Smooth muscle cell (in vitro differentiated cells): ENCODE data around the gene UBASH3A. TPM values are rescaled to one million over a fixed set of nuclear protein-coding genes. Genes with fewer than 3 reads are reported as not detected.

Experiments
- DNase-seq: peaks from one replicate; lab custom pipeline; 2025; ENCODE audit not compliant: unreplicated experiment; lab: John Stamatoyannopoulos, UW
- H2AFZ ChIP-seq: fragments of 200-600 bp; sonication (generic); 2 replicates; pipeline ENCODE4 v1.6.0; 2016; ENCODE audit warnings: antibody characterized with exemption, low read depth, mild to moderate bottlenecking
- H3F3A ChIP-seq: fragments of 200-600 bp; sonication (generic); 2 replicates; pipeline ENCODE4 v1.6.0; 2017; ENCODE audit warnings: antibody characterized with exemption, low read depth
- H3K27ac ChIP-seq: fragments of 200-600 bp; sonication (generic); 2 replicates; pipeline ENCODE4 v1.5.1; 2016; ENCODE audit warnings: low read depth, mild to moderate bottlenecking
- H3K27me3 ChIP-seq: fragments of 200-600 bp; sonication (generic); 2 replicates; pipeline ENCODE4 v1.6.1; 2016; ENCODE audit warnings: low read depth, mild to moderate bottlenecking
- H3K36me3 ChIP-seq: fragments of 200-600 bp; sonication (generic); 2 replicates; pipeline ENCODE4 v1.5.1; 2016; ENCODE audit warnings: low read depth
- H3K4me1 ChIP-seq: fragments of 200-600 bp; sonication (generic); 2 replicates; pipeline ENCODE4 v1.5.1; 2016; ENCODE audit warnings: low read depth
- H3K4me2 ChIP-seq: fragments of 200-600 bp; sonication (generic); 2 replicates; pipeline ENCODE4 v1.6.0; 2016; ENCODE audit warnings: mild to moderate bottlenecking
- H3K4me3 ChIP-seq: fragments of 200-600 bp; sonication (generic); 2 replicates; pipeline ENCODE4 v1.5.1; 2016; ENCODE audit warnings: mild to moderate bottlenecking
- H3K79me2 ChIP-seq: fragments of 200-600 bp; sonication (generic); 2 replicates; pipeline ENCODE4 v1.6.0; 2016; ENCODE audit warnings: low read depth, mild to moderate bottlenecking
- H3K9ac ChIP-seq: fragments of 200-600 bp; sonication (generic); 2 replicates; pipeline ENCODE4 v1.6.0; 2016; ENCODE audit warnings: low read depth
- H3K9me3 ChIP-seq: fragments of 200-600 bp; sonication (generic); replicated peaks from 2 replicates; pipeline ENCODE4 v1.5.1; 2016; ENCODE audit warnings: low read depth
- H4K20me1 ChIP-seq: fragments of 200-600 bp; sonication (generic); 2 replicates; pipeline ENCODE4 v1.6.0; 2016; ENCODE audit warnings: low read depth
- WGBS: methylation state at CpG from one replicate; pipeline ENCODE4 v1.1.7; 2016; ENCODE audit warnings: low lambda C conversion rate; 5-methylcytosine and 5-hydroxymethylcytosine counted together
- polyA plus RNA-seq: library from polyadenylated mRNA; unstranded; fragments of >200 nt; fragmentation: Nextera tagmentation; extraction: Ambion mirVana; gene quantifications from 2 replicates; pipeline ENCODE4 v1.2.1, GENCODE V29; 2016
- total RNA-seq: library from RNA; depleted of rRNA; stranded (reverse); fragments of >200 nt; gene quantifications from 2 replicates; pipeline ENCODE4 v1.2.3, GENCODE V29; 2014
- TF ChIP-seq, protein P1 (sequence below): fragments of 200-600 bp; sonication (generic); IDR thresholded peaks from 2 replicates; pipeline ENCODE4 v1.5.1; 2017; ENCODE audit warnings: borderline replicate concordance, mild to moderate bottlenecking, antibody characterized with exemption; ENCODE audit not compliant: insufficient read depth, poor library complexity, severe bottlenecking

The UBASH3A gene
- total and polyA plus RNA-seq, 2 experiments from 2014 or later, result not detected

DNA sequence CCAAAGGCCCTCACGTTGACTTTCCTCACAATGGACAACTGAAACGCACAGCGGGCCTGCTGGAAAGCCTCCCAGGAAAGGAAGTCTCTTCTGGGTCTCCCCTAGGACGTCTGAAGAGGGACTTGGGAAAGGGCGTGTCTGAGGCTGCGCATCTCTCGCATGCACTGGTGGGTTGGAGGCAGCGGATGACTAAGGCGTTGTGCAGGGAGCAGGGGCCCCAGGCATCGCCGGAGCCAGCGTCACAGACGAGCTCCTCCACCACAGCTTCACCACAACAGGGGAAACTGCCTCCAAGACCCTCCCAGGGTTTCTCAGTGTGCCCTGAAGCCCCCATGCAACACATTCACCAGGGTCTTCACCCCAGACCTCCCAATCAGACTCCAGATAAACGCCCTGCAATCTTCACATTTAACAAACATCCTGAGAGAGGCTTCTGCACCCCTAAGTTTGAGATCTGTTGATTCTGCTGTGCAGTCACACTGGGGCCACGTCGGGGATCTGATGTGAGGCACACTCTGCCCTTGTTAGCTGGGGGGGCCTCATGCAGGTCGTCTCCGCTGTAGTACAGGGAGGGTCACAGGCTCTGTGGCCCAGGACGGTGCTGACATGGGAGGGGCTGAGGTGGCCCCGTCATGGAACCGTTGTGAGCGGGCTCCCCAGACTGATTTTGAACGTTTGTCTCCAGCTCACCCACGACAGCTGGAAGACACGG, 30.4 kb upstream of the UBASH3A start:
- H3K4me2 ChIP-seq, result no peak overlapping the region
- H3K9ac ChIP-seq, result no peak overlapping the region
- H3K9me3 ChIP-seq, result no peaks in the 10 kb centered on the region
- DNase-seq, result no peak
- no peaks in the 10 kb centered on the region for H3K4me1 ChIP-seq
- H4K20me1 ChIP-seq, result no peaks in the 10 kb centered on the region
- H3K4me3 ChIP-seq, result no peak overlapping the region
- TF ChIP-seq, protein P1, sequence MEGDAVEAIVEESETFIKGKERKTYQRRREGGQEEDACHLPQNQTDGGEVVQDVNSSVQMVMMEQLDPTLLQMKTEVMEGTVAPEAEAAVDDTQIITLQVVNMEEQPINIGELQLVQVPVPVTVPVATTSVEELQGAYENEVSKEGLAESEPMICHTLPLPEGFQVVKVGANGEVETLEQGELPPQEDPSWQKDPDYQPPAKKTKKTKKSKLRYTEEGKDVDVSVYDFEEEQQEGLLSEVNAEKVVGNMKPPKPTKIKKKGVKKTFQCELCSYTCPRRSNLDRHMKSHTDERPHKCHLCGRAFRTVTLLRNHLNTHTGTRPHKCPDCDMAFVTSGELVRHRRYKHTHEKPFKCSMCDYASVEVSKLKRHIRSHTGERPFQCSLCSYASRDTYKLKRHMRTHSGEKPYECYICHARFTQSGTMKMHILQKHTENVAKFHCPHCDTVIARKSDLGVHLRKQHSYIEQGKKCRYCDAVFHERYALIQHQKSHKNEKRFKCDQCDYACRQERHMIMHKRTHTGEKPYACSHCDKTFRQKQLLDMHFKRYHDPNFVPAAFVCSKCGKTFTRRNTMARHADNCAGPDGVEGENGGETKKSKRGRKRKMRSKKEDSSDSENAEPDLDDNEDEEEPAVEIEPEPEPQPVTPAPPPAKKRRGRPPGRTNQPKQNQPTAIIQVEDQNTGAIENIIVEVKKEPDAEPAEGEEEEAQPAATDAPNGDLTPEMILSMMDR, result no peak
- no peak overlapping the region for H3K27ac ChIP-seq
- H3K27me3 ChIP-seq, result no peaks in the 10 kb centered on the region
- no peaks in the 10 kb centered on the region for H3K36me3 ChIP-seq
- 86% methylated on average over 25 of the region's 25 CpGs for WGBS
- no peaks in the 10 kb centered on the region for H3K79me2 ChIP-seq
- no peak overlapping the region for H2AFZ ChIP-seq
- H3F3A ChIP-seq, result no peaks in the 10 kb centered on the region

DNA sequence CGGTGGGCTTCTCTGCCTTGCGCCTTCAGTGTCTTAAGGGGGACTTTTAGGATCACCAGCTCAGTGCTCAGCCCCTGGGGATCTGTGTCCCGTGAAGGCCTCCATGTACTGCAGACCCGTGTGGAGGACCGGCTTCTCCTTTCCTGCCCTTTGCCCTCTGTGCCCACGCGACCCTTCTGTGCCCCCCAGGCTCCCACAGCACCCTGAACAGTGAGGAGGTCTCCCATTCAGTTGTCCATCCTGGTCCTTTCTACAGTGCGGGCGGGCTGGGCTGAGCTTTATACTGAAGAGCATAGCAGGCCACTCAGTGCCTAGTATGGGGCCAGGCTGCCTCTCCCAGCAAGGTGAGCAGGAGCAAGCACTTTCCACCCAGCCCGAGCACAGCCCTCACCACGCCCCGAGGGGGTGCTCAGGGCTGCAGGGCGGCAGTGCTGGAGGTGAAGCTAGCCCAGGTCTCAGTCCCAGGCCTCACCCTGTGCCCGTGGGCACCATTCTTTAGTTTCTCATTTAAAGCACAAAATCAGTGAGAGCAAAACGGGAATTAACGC, 29.7 kb upstream of the UBASH3A start:
- H3K36me3 ChIP-seq, result no peaks in the 10 kb centered on the region
- TF ChIP-seq, protein P1, result no peak
- H3K9me3 ChIP-seq, result no peaks in the 10 kb centered on the region
- no peaks in the 10 kb centered on the region for H3F3A ChIP-seq
- H4K20me1 ChIP-seq, result no peaks in the 10 kb centered on the region
- no peak for DNase-seq
- H3K4me2 ChIP-seq, result no peak overlapping the region
- no peaks in the 10 kb centered on the region for H3K4me1 ChIP-seq
- no peak overlapping the region for H3K27ac ChIP-seq
- H3K27me3 ChIP-seq, result no peaks in the 10 kb centered on the region
- no peak overlapping the region for H3K9ac ChIP-seq
- H2AFZ ChIP-seq, result no peak overlapping the region
- H3K4me3 ChIP-seq, result no peak overlapping the region
- 91% methylated on average over 16 of the region's 16 CpGs for WGBS
- no peaks in the 10 kb centered on the region for H3K79me2 ChIP-seq

DNA sequence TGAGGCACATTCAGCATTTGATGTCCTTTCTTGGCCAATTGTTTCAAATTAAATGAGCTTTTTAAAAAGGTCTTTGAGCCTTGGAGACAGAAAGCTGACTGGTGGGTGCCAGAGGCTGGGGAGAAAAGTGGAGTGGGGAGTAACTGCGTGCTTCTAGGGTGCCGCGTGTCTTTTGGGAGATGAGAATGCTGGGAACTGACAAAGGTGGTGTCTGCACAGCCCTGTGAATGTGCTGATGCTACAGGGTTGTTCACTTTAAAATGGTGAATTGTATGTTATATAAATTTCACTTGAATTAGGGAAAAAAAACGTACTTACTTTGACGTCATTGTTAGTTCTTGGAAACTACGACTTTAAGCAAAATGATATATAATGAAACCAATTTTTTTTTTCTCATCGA, 29.2 kb upstream of the UBASH3A start:
- no peak overlapping the region for H3K9ac ChIP-seq
- TF ChIP-seq, protein P1, result no peak
- H3K36me3 ChIP-seq, result no peaks in the 10 kb centered on the region
- H3K4me3 ChIP-seq, result no peak overlapping the region
- H3K27me3 ChIP-seq, result no peaks in the 10 kb centered on the region
- no peaks in the 10 kb centered on the region for H4K20me1 ChIP-seq
- H3K4me1 ChIP-seq, result no peaks in the 10 kb centered on the region
- H2AFZ ChIP-seq, result no peak overlapping the region
- no peaks in the 10 kb centered on the region for H3K9me3 ChIP-seq
- H3F3A ChIP-seq, result no peaks in the 10 kb centered on the region
- 92% methylated on average over 7 of the region's 7 CpGs for WGBS
- H3K4me2 ChIP-seq, result no peak overlapping the region
- DNase-seq, result no peak
- H3K79me2 ChIP-seq, result no peaks in the 10 kb centered on the region
- H3K27ac ChIP-seq, result no peak overlapping the region

DNA sequence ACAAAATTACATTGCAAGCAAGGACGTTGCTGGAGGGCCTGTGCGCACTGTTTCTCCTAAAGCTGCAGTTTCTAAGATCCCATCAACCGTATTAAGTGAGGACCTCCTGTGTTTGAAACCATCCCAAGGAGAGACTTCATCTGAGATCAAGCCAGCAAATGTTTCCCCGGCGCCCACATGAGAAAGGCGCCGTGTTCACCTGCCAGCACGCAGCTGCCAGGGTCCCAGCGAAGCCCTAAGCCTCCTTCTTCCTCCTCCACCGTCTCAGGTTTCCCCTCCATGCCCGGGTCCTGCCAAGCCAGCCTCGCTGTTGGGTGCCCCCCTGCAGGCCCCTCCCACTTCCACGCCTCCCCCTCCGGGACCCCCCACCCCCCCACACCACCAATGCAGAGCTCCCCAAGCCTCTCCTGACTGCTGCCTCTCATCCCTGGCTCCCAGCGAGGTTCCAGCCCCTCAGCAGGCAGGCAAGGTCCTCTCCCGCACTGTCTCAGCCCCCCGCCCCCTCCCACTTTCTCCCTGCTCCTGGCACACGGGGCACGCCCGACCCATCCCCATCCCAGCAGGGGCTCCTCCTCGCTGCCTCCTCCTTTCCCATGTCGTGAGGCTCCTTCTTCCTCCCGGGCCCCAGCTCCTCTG, 28.7 kb upstream of the UBASH3A start:
- TF ChIP-seq, protein P1, result no peak
- Histone ChIP-seq H3F3A (no peaks in the 10 kb centered on the region), H3K9ac (no peak overlapping the region), H3K4me3 (no peak overlapping the region), H3K79me2 (no peaks in the 10 kb centered on the region), H3K4me1 (no peaks in the 10 kb centered on the region), H3K27me3 (no peaks in the 10 kb centered on the region), H3K27ac (no peak overlapping the region), H4K20me1 (no peaks in the 10 kb centered on the region), H3K36me3 (no peaks in the 10 kb centered on the region), H2AFZ (no peak overlapping the region), H3K4me2 (no peak overlapping the region), H3K9me3 (no peaks in the 10 kb centered on the region)
- DNase-seq, result no peak
- 43% methylated on average over 18 of the region's 23 CpGs for WGBS
